PC-9 (cell line): ENCODE data around the gene APLN. TPM values are rescaled to one million over a fixed set of nuclear protein-coding genes. Genes with fewer than 3 reads are reported as not detected.
A peak's percentile ranks its signal among the peaks of the same experiment; 100 is the strongest.

Source experiments
- BruUV-seq: library from RNA; stranded (reverse); fragments of 400-500 nt; replicated peaks from 2 replicates; lab custom pipeline; 2021; lab: Mats Ljungman, UMichigan
- CTCF ChIA-PET: fragments of 300-600 bp; sonication (Branson Sonifier 250); formaldehyde crosslinking; loops from one replicate; lab custom pipeline; 2022; ENCODE audit warnings: antibody characterized with exemption; lab: Charles Lee
- POLR2A ChIA-PET: fragments of 300-600 bp; sonication (Branson Sonifier 250); formaldehyde crosslinking; loops from one replicate; lab custom pipeline; 2022; ENCODE audit warnings: antibody characterized with exemption; ENCODE audit not compliant: unreplicated experiment; lab: Charles Lee
- DNase-seq, 2 experiments: peaks; one replicate each; pipeline versions ENCODE4 v3.0.0 to v3.0.0-alpha.2; 2015 to 2022; ENCODE audit warnings: mixed read lengths in 1 of 2
- H2AFZ ChIP-seq: fragments of 200-600 bp; sonication (generic); 2 replicates; pipeline ENCODE4 v1.8.1; 2017; ENCODE audit warnings: antibody characterized with exemption
- H3F3A ChIP-seq: fragments of 200-600 bp; sonication (generic); 2 replicates; pipeline ENCODE4 v1.8.1; 2017; ENCODE audit warnings: antibody characterized with exemption, mild to moderate bottlenecking, low read depth; ENCODE audit not compliant: insufficient read depth
- H3K27ac ChIP-seq: fragments of 200-600 bp; sonication (generic); 2 replicates; pipeline ENCODE4 v1.6.1; 2016; ENCODE audit warnings: mixed run types
- H3K27me3 ChIP-seq: fragments of 200-600 bp; sonication (generic); 2 replicates; pipeline ENCODE4 v1.6.1; 2016; ENCODE audit warnings: low read depth, mixed run types; ENCODE audit not compliant: insufficient read depth
- H3K36me3 ChIP-seq: fragments of 200-600 bp; sonication (generic); 2 replicates; pipeline ENCODE4 v1.6.1; 2016; ENCODE audit warnings: low read depth, mixed run types
- H3K4me1 ChIP-seq: fragments of 200-600 bp; sonication (generic); replicated peaks from 2 replicates; pipeline ENCODE4 v1.6.1; 2016; ENCODE audit warnings: mixed run types; ENCODE audit not compliant: insufficient read depth
- H3K4me2 ChIP-seq: fragments of 200-600 bp; sonication (generic); 2 replicates; pipeline ENCODE4 v1.6.1; 2017; ENCODE audit warnings: mixed run types
- H3K4me3 ChIP-seq: fragments of 200-600 bp; sonication (generic); 2 replicates; pipeline ENCODE4 v1.6.1; 2016; ENCODE audit warnings: mixed run types
- H3K79me2 ChIP-seq: fragments of 200-600 bp; sonication (generic); 2 replicates; pipeline ENCODE4 v1.6.1; 2017; ENCODE audit warnings: low read depth, mixed run types
- H3K9me2 ChIP-seq: fragments of 200-600 bp; sonication (generic); 2 replicates; pipeline ENCODE4 v1.8.1; 2017; ENCODE audit warnings: mild to moderate bottlenecking; ENCODE audit not compliant: insufficient read depth
- H3K9me3 ChIP-seq: fragments of 200-600 bp; sonication (generic); 2 replicates; pipeline ENCODE4 v1.8.1; 2016; ENCODE audit warnings: low read depth; ENCODE audit not compliant: insufficient read depth
- H4K20me1 ChIP-seq: fragments of 200-600 bp; sonication (generic); 2 replicates; pipeline ENCODE4 v1.8.1; 2017; ENCODE audit not compliant: insufficient read depth
- EZH2 ChIP-seq: fragments of 200-600 bp; sonication (generic); IDR thresholded peaks from 2 replicates; pipeline ENCODE4 v1.8.0; 2017; ENCODE audit warnings: antibody characterized with exemption, low read depth
- intact Hi-C: fragments of 100-400 bp; cut with micrococcal nuclease; formaldehyde crosslinking; loops from one replicate; pipeline ENCODE4 v1.10.0; 2022; ENCODE audit not compliant: unreplicated experiment
- total RNA-seq: library from RNA; stranded (reverse); gene quantifications from 2 replicates; pipeline ENCODE4 v1.2.3, GENCODE V29; 2021
- TF ChIP-seq, protein P1 (sequence below): fragments of 200-600 bp; sonication (generic); conservative IDR thresholded peaks from 2 replicates; pipeline ENCODE4 v1.6.1; 2017; ENCODE audit warnings: mixed run types, antibody characterized with exemption, mild to moderate bottlenecking, moderate library complexity

The APLN gene
- total RNA-seq, 1 experiment from 2014 or later, result 0.13 TPM

DNA sequence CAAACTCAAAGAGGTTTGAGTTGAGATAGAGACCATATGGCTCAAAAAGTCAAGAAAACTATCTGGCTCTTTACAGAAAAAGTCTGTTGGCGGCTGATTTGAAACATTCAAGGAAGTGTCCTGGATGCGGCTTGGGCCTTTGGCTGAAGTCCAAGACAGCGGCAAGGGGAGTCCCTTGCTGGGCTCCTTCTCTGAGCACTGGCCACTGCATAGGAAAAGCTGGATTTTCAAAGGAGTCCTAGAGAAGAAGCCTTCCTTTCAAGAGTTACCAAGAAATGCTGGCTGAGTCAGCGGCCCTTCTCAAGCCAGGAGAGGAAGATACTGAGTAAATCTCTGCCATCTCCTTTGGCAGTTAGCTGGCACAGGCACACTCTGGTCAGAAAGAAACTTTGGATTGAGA lies 12.1 kb downstream of the APLN start:
- peak in 1 of 2 experiments; percentile 58 for DNase-seq
- H2AFZ ChIP-seq, result no peak overlapping the region
- H4K20me1 ChIP-seq, result no peaks in the 10 kb centered on the region
- no peak overlapping the region for H3K4me3 ChIP-seq
- no peaks in the 10 kb centered on the region for H3K79me2 ChIP-seq
- no peaks in the 10 kb centered on the region for H3F3A ChIP-seq
- H3K36me3 ChIP-seq, result no peaks in the 10 kb centered on the region
- no peak overlapping the region for H3K4me2 ChIP-seq
- BruUV-seq, result no TSS peak
- TF ChIP-seq EZH2, result no peak
- TF ChIP-seq, protein P1, sequence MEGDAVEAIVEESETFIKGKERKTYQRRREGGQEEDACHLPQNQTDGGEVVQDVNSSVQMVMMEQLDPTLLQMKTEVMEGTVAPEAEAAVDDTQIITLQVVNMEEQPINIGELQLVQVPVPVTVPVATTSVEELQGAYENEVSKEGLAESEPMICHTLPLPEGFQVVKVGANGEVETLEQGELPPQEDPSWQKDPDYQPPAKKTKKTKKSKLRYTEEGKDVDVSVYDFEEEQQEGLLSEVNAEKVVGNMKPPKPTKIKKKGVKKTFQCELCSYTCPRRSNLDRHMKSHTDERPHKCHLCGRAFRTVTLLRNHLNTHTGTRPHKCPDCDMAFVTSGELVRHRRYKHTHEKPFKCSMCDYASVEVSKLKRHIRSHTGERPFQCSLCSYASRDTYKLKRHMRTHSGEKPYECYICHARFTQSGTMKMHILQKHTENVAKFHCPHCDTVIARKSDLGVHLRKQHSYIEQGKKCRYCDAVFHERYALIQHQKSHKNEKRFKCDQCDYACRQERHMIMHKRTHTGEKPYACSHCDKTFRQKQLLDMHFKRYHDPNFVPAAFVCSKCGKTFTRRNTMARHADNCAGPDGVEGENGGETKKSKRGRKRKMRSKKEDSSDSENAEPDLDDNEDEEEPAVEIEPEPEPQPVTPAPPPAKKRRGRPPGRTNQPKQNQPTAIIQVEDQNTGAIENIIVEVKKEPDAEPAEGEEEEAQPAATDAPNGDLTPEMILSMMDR, result no peak
- ChIA-PET POLR2A (no interaction called here), CTCF (interaction anchor here (0.5 kb wide), 1 partner anchor 36 kb away, joined by 10 read pairs; no protein-coding TSS in a partner anchor)
- no peaks in the 10 kb centered on the region for H3K27me3 ChIP-seq
- no peak overlapping the region for H3K27ac ChIP-seq
- no peaks in the 10 kb centered on the region for H3K9me3 ChIP-seq
- H3K4me1 ChIP-seq, result 0 out of 2 replicates have a peak, but pooled peaks cover 6% of the 10 kb centered on the region
- no peaks in the 10 kb centered on the region for H3K9me2 ChIP-seq
- intact Hi-C loops, result no loop called here

DNA sequence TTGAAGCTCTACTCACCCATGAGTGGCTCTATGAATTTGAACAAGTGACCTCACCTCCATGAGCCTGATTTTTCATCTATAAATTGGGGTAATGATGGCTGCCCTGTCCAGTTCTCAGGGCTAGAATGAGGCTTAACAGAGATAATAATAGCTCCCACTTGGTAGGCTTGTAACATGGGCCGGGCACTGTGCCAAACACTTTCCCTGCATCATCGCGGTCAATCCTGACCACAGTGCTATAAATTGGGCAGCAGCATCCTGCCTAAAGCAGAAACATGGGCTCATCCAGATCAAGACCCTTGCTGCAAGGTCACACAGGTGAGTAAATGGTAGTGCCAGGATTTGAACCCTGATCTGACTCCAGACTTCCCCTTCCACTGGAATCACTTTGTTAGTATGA lies 12.8 kb downstream of the APLN start:
- ChIA-PET POLR2A (no interaction called here), CTCF (no interaction called here)
- Histone ChIP-seq H3K9me2 (no peaks in the 10 kb centered on the region), H3F3A (no peaks in the 10 kb centered on the region), H3K27ac (no peak overlapping the region), H3K27me3 (no peaks in the 10 kb centered on the region), H3K79me2 (no peaks in the 10 kb centered on the region), H3K4me1 (0 out of 2 replicates have a peak, but pooled peaks cover 6% of the 10 kb centered on the region), H3K4me3 (no peak overlapping the region), H2AFZ (no peak overlapping the region), H3K4me2 (no peak overlapping the region), H3K9me3 (no peaks in the 10 kb centered on the region), H4K20me1 (no peaks in the 10 kb centered on the region), H3K36me3 (no peaks in the 10 kb centered on the region)
- intact Hi-C loops, result no loop called here
- no peak for DNase-seq
- BruUV-seq, result no TSS peak
- TF ChIP-seq, protein P1, result no peak
- no peak for TF ChIP-seq EZH2

DNA sequence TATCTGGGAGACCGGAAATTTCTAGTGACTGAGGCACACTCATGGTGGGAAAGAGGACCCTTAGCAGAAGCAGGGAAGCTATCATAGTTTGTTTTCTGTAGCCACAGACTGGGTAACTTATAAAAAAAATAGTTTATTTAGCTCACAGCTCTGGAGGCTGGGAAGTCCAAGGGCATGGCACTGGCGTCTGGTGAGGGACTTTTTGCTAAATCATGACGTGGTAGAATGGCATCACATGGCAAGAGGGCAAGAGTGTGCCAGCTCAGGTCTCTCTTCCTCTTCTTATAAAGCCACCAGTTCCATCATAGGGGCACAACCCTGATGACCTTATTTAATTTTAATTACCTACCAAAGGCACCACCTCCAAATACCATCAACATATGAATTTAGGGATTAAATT lies 13.3 kb downstream of the APLN start:
- no peaks in the 10 kb centered on the region for H3K9me3 ChIP-seq
- H3K27ac ChIP-seq, result no peak overlapping the region
- DNase-seq, result no peak
- H3F3A ChIP-seq, result no peaks in the 10 kb centered on the region
- no peaks in the 10 kb centered on the region for H3K36me3 ChIP-seq
- H4K20me1 ChIP-seq, result no peaks in the 10 kb centered on the region
- H3K4me3 ChIP-seq, result no peak overlapping the region
- H3K79me2 ChIP-seq, result no peaks in the 10 kb centered on the region
- no peaks in the 10 kb centered on the region for H3K27me3 ChIP-seq
- POLR2A ChIA-PET, result no interaction called here
- no peaks in the 10 kb centered on the region for H3K9me2 ChIP-seq
- H3K4me2 ChIP-seq, result no peak overlapping the region
- BruUV-seq, result no TSS peak
- intact Hi-C loops, result no loop called here
- H3K4me1 ChIP-seq, result 0 out of 2 replicates have a peak, but pooled peaks cover 6% of the 10 kb centered on the region
- H2AFZ ChIP-seq, result no peak overlapping the region
- TF ChIP-seq, protein P1, result no peak
- CTCF ChIA-PET, result no interaction called here
